GM15510 (cell line): ENCODE results near the gene FOXN3.

Experiments used
- POLR2A ChIP-seq: IDR thresholded peaks from 3 replicates; pipeline ENCODE4 v1.6.1; 2011; ENCODE audit warnings: borderline replicate concordance; ENCODE audit not compliant: insufficient read length; ENCODE audit errors: extremely low read depth

Gene FOXN3, protein sequence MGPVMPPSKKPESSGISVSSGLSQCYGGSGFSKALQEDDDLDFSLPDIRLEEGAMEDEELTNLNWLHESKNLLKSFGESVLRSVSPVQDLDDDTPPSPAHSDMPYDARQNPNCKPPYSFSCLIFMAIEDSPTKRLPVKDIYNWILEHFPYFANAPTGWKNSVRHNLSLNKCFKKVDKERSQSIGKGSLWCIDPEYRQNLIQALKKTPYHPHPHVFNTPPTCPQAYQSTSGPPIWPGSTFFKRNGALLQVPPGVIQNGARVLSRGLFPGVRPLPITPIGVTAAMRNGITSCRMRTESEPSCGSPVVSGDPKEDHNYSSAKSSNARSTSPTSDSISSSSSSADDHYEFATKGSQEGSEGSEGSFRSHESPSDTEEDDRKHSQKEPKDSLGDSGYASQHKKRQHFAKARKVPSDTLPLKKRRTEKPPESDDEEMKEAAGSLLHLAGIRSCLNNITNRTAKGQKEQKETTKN

GRCh38 chr14:89417091-89417464 is at the start of gene FOXN3:
FOXN3 (minus strand) TSS chr14:89417233; CDS start chr14:89412476, 4,757 bp downstream.
- TF ChIP-seq POLR2A, result peak; percentile 26

GRCh38 chr14:89466484-89466883 is 49.5 kb upstream of the FOXN3 start:
- TF ChIP-seq POLR2A, result no peak

GRCh38 chr14:89465876-89466275 is 48.8 kb upstream of the FOXN3 start:
- no peak for TF ChIP-seq POLR2A

- no peak for TF ChIP-seq POLR2A
These were observed 44.2 kb upstream of the FOXN3 start for GRCh38 chr14:89461256-89461655.

GRCh38 chr14:89458713-89459420 is 41.8 kb upstream of the FOXN3 start:
- TF ChIP-seq POLR2A, result no peak

- no peak for TF ChIP-seq POLR2A
These were observed 40.0 kb upstream of the FOXN3 start for GRCh38 chr14:89457007-89457406.

GRCh38 chr14:89455412-89455811 is 38.4 kb upstream of the FOXN3 start:
- no peak for TF ChIP-seq POLR2A

DNA sequence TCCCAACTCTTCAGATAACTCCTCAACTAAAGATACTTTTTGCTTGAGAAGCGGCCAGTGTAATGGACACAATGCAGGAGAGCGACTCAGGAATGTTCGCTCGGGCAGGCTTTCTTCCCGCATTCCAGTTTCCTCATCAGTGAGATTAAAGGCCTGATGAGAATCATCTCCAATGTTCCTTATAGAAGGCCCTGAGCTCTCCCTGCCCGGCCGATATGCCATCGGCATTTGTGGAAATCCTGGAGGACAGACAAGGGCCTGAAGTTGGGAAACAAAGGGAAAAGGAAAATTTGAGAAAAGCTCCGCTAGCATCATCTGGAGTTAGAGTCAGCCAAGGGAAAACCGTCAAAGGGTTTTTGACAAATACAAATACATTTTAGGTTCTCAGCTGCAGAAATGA is 38.0 kb upstream of the FOXN3 start:
- TF ChIP-seq POLR2A, result no peak

GRCh38 chr14:89452281-89452680 is 35.2 kb upstream of the FOXN3 start:
- TF ChIP-seq POLR2A, result no peak

GRCh38 chr14:89451229-89451628 is 34.2 kb upstream of the FOXN3 start:
- TF ChIP-seq POLR2A, result no peak

GRCh38 chr14:89447182-89447944 is 30.3 kb upstream of the FOXN3 start:
- TF ChIP-seq POLR2A, result no peak

DNA sequence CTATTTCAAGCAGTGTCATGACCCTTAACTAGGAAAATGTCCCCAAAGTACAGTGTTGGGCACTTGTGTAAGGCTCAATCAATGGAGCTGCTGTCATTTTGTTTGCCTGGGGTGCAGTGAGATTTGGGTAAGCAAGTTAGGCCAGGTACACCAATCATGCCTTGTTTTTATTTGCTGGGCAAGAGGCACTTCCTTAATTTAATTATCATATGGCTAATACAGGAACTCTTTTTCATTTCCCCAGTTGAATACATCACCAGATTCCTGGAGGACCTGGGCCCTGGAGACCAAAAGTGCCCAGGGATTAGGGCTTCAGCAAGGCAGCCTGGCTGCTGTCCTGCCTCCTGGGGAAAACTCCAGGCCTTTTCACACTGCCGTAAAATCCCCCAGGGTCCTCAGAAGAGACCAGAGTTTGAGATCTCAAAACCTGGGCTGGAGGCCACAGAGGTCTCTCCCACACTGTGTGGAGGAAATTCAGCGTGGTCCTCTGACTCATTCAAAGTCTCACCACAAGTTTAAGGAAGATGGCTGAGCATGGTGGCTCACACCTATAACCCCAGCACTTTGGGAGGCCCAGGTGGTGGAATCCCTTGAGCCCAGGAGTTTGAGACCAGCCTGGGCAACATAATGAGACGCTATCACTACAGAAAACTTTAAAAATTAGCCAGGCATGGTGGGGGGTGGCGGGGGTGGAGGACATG is 28.4 kb upstream of the FOXN3 start:
- no peak for TF ChIP-seq POLR2A

DNA sequence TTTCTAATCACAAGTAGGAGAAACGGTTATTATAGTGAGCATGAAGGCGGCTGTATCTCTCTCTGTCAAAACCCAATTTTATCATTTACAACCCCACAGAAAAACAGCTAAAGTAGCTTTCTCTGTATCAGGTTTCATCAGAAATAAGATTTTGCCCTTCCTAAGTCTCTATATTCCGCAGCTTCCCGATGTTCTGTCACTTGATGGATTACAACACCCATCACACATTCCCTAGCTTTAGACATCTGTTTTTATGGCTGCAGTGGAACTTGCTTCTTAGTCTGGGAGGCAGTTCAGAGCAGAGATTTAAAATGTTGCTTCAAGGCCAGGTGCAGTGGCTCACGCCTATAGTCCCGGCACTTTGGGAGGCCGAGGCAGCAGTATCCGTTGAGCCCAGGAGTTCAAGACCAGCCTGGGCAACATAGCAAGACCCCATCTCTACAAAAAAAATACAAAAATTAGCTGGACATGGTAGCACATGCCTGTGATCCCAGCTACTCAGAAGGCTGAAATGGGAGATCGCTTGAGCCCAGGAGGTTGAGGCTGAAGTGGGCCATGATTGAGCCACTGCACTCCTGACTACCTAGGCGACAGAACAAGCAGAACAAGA is 27.6 kb upstream of the FOXN3 start:
- TF ChIP-seq POLR2A, result no peak

GRCh38 chr14:89444044-89444443 is 27.0 kb upstream of the FOXN3 start:
- TF ChIP-seq POLR2A, result no peak
